ENCODE results near the gene PDLIM5. TPM values are rescaled to one million over a fixed set of nuclear protein-coding genes. Genes with fewer than 3 reads are reported as not detected.
"Not testable (repeated sequence)": the region's sequence is repeated elsewhere in the genome, so short reads cannot be mapped to it uniquely, and the experiment has no call there.

The PDLIM5 gene
- total RNA-seq, 1 experiment from 2014 or later, result 53.8 TPM

DNA sequence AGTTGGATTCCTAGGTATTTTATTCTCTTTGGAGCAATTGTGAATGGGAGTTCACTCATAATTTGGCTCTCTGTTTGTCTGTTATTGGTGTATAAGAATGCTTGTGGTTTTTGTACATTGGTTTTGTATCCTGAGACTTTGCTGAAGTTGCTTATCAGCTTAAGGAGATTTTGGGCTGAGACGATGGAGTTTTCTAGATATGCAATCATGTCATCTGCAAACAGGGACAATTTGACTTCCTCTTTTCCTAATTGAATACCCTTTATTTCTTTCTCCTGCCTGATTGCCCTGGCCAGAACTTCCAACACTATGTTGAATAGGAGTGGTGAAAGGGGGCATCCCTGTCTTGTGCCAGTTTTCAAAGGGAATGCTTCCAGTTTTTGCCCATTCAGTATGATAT, 105.9 kb downstream of the PDLIM5 start:
- peaks cover 34% of the 10 kb centered on the region for H3K79me2 ChIP-seq (ENCODE audit: low read length)
- H3K4me1 ChIP-seq (ENCODE audit: low read length); H2AFZ ChIP-seq (ENCODE audit: low read length); H3K9me3 ChIP-seq (ENCODE audit: low read length); H3K9ac ChIP-seq (ENCODE audit: low read length); H3K27me3 ChIP-seq (ENCODE audit: low read length); H3K4me3 ChIP-seq (ENCODE audit: low read length); H4K20me1 ChIP-seq (ENCODE audit: insufficient read depth, low read depth, low read length); H3K9me2 ChIP-seq (replicated peaks; ENCODE audit: insufficient read depth, low read length); H3K4me2 ChIP-seq (ENCODE audit: low read depth, low read length, poor library complexity, severe bottlenecking); H3K27ac ChIP-seq (ENCODE audit: low read length); H3K36me3 ChIP-seq (ENCODE audit: insufficient read depth, low read length); DNase-seq: not testable (repeated sequence)

DNA sequence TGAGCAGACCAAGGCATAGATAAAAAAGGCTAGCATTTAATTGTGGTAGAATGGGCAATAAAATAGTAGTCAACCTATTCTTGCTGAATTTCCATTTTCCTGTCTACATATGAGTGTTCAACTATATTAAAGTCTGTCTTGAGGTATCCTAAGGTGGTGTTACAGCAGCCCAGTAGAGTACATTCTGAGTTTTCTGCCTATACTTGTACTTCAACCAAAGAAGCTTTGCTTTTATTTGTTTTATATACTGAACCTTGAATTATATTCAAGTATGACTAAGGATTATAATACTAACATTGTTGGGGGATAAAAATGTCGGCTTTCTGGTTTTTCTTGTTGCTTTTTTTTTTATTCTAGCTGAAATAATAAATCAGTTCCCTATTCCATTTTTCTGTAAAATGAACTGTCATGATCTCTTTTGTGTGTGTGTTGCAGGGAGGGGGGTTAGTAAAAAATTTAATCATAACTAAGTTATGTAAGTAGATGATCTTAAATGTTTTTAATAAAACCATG, 106.7 kb downstream of the PDLIM5 start:
- Histone ChIP-seq H3K4me2 (ENCODE audit: low read depth, low read length, poor library complexity, severe bottlenecking) (no peak overlapping the region), H3K4me3 (ENCODE audit: low read length) (no peak overlapping the region), H3K9me2 (replicated peaks; ENCODE audit: insufficient read depth, low read length) (no peaks in the 10 kb centered on the region), H3K36me3 (ENCODE audit: insufficient read depth, low read length) (no peaks in the 10 kb centered on the region), H3K9me3 (ENCODE audit: low read length) (no peaks in the 10 kb centered on the region), H3K4me1 (ENCODE audit: low read length) (no peaks in the 10 kb centered on the region), H3K27ac (ENCODE audit: low read length) (no peak overlapping the region), H2AFZ (ENCODE audit: low read length) (no peak overlapping the region), H3K9ac (ENCODE audit: low read length) (no peak overlapping the region), H3K27me3 (ENCODE audit: low read length) (no peaks in the 10 kb centered on the region), H4K20me1 (ENCODE audit: insufficient read depth, low read depth, low read length) (peaks cover 3% of the 10 kb centered on the region; the same call in 1 of the 2 replicates), H3K79me2 (ENCODE audit: low read length) (peaks cover 39% of the 10 kb centered on the region)
- DNase-seq, result no peak

DNA sequence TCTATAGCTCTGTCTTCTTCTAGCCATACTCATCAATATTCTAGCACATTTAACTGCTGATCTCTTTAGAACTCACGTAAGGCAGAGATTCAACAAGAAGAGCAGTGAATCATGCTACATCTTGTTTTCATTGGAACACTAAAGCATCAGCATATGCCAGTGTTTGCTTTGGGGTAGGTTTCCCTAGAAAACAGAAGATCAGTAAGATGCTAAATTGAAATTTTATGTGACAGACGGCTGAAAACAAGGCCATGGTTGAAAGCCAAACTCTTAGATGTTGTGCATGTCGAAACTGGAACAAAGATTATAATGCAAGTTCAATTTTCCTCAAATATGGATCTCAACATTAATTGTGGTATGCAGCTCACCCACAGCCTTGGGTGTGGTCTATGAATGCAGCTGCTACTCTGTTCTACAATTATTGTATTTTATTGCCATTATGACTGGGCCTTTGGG, 107.6 kb downstream of the PDLIM5 start:
- no peaks in the 10 kb centered on the region for H3K27me3 ChIP-seq (ENCODE audit: low read length)
- no peak overlapping the region for H3K9ac ChIP-seq (ENCODE audit: low read length)
- no peak overlapping the region for H3K4me3 ChIP-seq (ENCODE audit: low read length)
- H3K4me1 ChIP-seq (ENCODE audit: low read length), result no peaks in the 10 kb centered on the region
- no peak overlapping the region for H2AFZ ChIP-seq (ENCODE audit: low read length)
- no peak for DNase-seq
- no peaks in the 10 kb centered on the region for H3K9me2 ChIP-seq (replicated peaks; ENCODE audit: insufficient read depth, low read length)
- no peaks in the 10 kb centered on the region for H3K36me3 ChIP-seq (ENCODE audit: insufficient read depth, low read length)
- no peak overlapping the region for H3K27ac ChIP-seq (ENCODE audit: low read length)
- no peak overlapping the region for H3K4me2 ChIP-seq (ENCODE audit: low read depth, low read length, poor library complexity, severe bottlenecking)
- peaks cover 3% of the 10 kb centered on the region; the same call in 1 of the 2 replicates for H4K20me1 ChIP-seq (ENCODE audit: insufficient read depth, low read depth, low read length)
- H3K79me2 ChIP-seq (ENCODE audit: low read length), result peaks cover 42% of the 10 kb centered on the region
- no peaks in the 10 kb centered on the region for H3K9me3 ChIP-seq (ENCODE audit: low read length)

DNA sequence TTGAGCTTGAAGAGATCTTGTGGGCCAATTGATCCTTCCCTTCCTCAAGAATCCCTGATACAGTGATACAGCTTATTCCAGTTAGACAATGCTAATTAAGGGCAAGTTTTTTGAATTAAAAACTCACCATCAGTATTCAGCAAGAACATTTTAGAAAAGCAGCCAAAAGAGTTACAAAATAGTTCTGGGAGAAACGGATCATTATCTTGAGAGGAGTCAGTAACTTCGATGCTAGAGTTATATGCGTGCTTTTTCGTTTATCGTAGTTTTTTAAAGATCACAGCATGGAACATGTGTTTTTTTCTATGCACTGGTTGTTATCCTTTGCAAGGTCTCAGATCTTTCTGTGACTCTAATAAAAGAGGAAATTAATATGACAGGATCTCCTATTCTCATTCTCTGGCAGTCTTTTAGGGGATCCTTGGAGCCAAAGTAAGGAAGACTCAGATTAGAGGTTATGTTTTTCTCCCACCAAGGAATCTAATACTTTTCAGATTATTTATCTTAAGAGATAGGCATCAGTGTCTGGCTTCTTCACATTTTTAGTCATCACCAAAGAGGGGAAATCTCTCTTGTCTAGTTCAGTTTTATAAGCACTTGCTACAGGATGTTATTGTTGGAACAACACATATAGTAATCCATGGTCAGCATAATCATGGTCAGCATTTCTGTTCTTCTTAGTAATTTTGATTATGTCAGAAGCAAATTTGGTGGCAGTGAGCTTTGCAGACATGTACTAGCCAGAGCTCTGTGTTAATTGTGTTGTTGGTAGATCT, 109.7 kb downstream of the PDLIM5 start:
- peaks cover 45% of the 10 kb centered on the region for H3K79me2 ChIP-seq (ENCODE audit: low read length)
- no peaks in the 10 kb centered on the region for H3K27me3 ChIP-seq (ENCODE audit: low read length)
- no peak for DNase-seq
- H3K4me1 ChIP-seq (ENCODE audit: low read length), result no peaks in the 10 kb centered on the region
- no peaks in the 10 kb centered on the region for H3K9me3 ChIP-seq (ENCODE audit: low read length)
- no peak overlapping the region for H2AFZ ChIP-seq (ENCODE audit: low read length)
- H3K27ac ChIP-seq (ENCODE audit: low read length), result no peak overlapping the region
- peaks cover 3% of the 10 kb centered on the region; the same call in 1 of the 2 replicates for H4K20me1 ChIP-seq (ENCODE audit: insufficient read depth, low read depth, low read length)
- no peak overlapping the region for H3K9ac ChIP-seq (ENCODE audit: low read length)
- H3K36me3 ChIP-seq (ENCODE audit: insufficient read depth, low read length), result no peaks in the 10 kb centered on the region
- no peak overlapping the region for H3K4me3 ChIP-seq (ENCODE audit: low read length)
- no peaks in the 10 kb centered on the region for H3K9me2 ChIP-seq (replicated peaks; ENCODE audit: insufficient read depth, low read length)
- no peak overlapping the region for H3K4me2 ChIP-seq (ENCODE audit: low read depth, low read length, poor library complexity, severe bottlenecking)

DNA sequence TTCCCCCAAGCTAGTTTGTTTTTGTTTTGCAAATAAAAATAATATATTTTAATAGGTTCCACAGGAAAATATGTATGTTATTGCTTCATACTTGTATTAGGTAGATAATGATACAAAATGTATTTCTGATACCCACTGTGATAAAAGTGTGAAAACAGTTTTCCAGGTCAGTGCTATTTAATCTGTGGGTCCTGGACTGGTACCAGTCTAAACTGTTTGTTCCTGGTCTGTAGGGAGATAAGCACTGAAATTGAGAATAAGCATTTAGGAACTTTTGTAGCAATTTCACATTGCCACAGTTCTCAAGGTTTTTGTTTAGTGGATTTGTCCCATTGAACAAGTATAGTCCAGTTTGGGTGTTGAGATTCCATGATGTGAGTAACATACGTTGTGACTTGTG, 110.5 kb downstream of the PDLIM5 start:
- Histone ChIP-seq H2AFZ (ENCODE audit: low read length) (no peak overlapping the region), H3K4me3 (ENCODE audit: low read length) (no peak overlapping the region), H3K27me3 (ENCODE audit: low read length) (no peaks in the 10 kb centered on the region), H3K9ac (ENCODE audit: low read length) (no peak overlapping the region), H3K36me3 (ENCODE audit: insufficient read depth, low read length) (no peaks in the 10 kb centered on the region), H3K9me3 (ENCODE audit: low read length) (no peaks in the 10 kb centered on the region), H3K27ac (ENCODE audit: low read length) (no peak overlapping the region), H4K20me1 (ENCODE audit: insufficient read depth, low read depth, low read length) (peaks cover 3% of the 10 kb centered on the region; the same call in 1 of the 2 replicates), H3K9me2 (replicated peaks; ENCODE audit: insufficient read depth, low read length) (no peaks in the 10 kb centered on the region), H3K4me2 (ENCODE audit: low read depth, low read length, poor library complexity, severe bottlenecking) (no peak overlapping the region), H3K79me2 (ENCODE audit: low read length) (peaks cover 47% of the 10 kb centered on the region), H3K4me1 (ENCODE audit: low read length) (peaks cover under 1% of the 10 kb centered on the region; the same call in 1 of the 2 replicates)
- no peak for DNase-seq

DNA sequence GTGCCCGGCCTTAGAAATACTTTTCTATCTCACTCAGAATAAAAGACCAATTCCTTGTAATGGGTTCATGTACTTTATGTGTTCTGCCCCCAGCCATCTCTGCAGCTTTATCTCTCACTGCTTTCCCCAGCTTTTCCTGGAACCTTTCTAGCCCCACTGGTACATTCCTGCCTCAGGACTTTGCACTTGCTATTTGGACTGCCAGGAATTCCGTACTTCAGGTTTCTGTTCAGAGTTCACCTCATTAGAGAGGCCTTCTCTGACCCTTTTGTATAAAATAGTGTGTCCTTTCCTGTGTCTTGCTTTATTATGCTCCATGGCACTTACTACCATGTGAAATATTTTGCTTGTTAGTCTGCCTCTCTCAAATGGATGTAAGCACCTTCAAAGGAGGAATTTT, 112.5 kb downstream of the PDLIM5 start:
- Histone ChIP-seq H3K4me1 (ENCODE audit: low read length) (peaks cover 6% of the 10 kb centered on the region; the same call in 1 of the 2 replicates), H3K9me2 (replicated peaks; ENCODE audit: insufficient read depth, low read length) (no peaks in the 10 kb centered on the region), H3K27ac (ENCODE audit: low read length) (no peak overlapping the region), H3K4me3 (ENCODE audit: low read length) (no peak overlapping the region), H2AFZ (ENCODE audit: low read length) (no peak overlapping the region), H3K27me3 (ENCODE audit: low read length) (no peaks in the 10 kb centered on the region), H3K36me3 (ENCODE audit: insufficient read depth, low read length) (no peaks in the 10 kb centered on the region), H3K9ac (ENCODE audit: low read length) (no peak overlapping the region), H3K9me3 (ENCODE audit: low read length) (no peaks in the 10 kb centered on the region), H3K79me2 (ENCODE audit: low read length) (peaks cover 41% of the 10 kb centered on the region), H3K4me2 (ENCODE audit: low read depth, low read length, poor library complexity, severe bottlenecking) (no peak overlapping the region), H4K20me1 (ENCODE audit: insufficient read depth, low read depth, low read length) (peaks cover 3% of the 10 kb centered on the region; the same call in 1 of the 2 replicates)
- DNase-seq, result no peak

DNA sequence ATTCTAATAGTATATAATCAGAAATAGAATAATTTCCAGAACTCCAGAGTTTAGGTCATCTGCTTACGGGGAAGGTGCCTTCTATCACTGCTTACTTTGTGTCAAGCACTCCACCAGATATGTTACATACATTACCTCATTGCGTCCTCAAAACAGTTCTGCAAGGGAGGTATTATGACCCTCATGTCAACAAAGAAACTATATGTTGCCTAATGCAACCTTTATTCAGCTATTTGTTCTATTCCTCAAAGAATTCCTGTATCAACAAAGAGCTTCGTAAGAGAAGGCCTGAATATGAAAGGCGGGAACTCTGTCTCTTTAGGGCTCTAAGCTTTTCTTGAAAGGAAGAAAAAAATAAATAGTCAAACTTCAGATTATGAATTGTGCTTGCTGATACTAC, 114.7 kb downstream of the PDLIM5 start:
- DNase-seq, result no peak
- H3K36me3 ChIP-seq (ENCODE audit: insufficient read depth, low read length), result no peaks in the 10 kb centered on the region
- H4K20me1 ChIP-seq (ENCODE audit: insufficient read depth, low read depth, low read length), result peaks cover 3% of the 10 kb centered on the region; the same call in 1 of the 2 replicates
- H3K27me3 ChIP-seq (ENCODE audit: low read length), result no peaks in the 10 kb centered on the region
- no peak overlapping the region for H3K4me3 ChIP-seq (ENCODE audit: low read length)
- no peak overlapping the region for H3K27ac ChIP-seq (ENCODE audit: low read length)
- H3K9me3 ChIP-seq (ENCODE audit: low read length), result no peaks in the 10 kb centered on the region
- peaks cover 6% of the 10 kb centered on the region; the same call in 1 of the 2 replicates for H3K4me1 ChIP-seq (ENCODE audit: low read length)
- H3K9ac ChIP-seq (ENCODE audit: low read length), result no peak overlapping the region
- H3K9me2 ChIP-seq (replicated peaks; ENCODE audit: insufficient read depth, low read length), result no peaks in the 10 kb centered on the region
- no peak overlapping the region for H3K4me2 ChIP-seq (ENCODE audit: low read depth, low read length, poor library complexity, severe bottlenecking)
- peaks cover 31% of the 10 kb centered on the region for H3K79me2 ChIP-seq (ENCODE audit: low read length)
- no peak overlapping the region for H2AFZ ChIP-seq (ENCODE audit: low read length)

DNA sequence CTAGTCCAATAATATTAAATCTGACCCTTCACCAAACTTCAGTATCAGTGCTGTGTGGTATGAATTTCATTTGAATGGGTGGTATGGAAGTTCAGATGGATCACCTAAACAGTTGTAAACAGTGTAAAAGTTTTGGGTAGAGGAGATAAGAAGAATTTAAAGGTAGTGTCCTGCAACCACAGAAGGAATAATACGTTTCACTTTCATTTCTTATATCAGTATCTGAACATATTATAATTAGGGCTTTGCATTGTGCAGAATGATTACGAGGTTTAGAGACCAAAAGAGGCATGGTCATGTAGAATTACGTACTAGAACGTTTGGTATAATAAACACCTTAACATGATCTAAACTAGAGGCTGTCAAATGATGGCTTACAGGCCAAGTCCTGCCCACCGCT, 116.1 kb downstream of the PDLIM5 start:
- Histone ChIP-seq H3K79me2 (ENCODE audit: low read length) (peaks cover 20% of the 10 kb centered on the region), H3K4me2 (ENCODE audit: low read depth, low read length, poor library complexity, severe bottlenecking) (peak overlapping the region; percentile 10), H3K9me2 (replicated peaks; ENCODE audit: insufficient read depth, low read length) (no peaks in the 10 kb centered on the region), H3K4me1 (ENCODE audit: low read length) (peaks cover 6% of the 10 kb centered on the region; the same call in 1 of the 2 replicates), H3K27me3 (ENCODE audit: low read length) (no peaks in the 10 kb centered on the region), H3K9ac (ENCODE audit: low read length) (no peak overlapping the region), H2AFZ (ENCODE audit: low read length) (no peak overlapping the region), H3K9me3 (ENCODE audit: low read length) (no peaks in the 10 kb centered on the region), H3K27ac (ENCODE audit: low read length) (no peak overlapping the region), H3K4me3 (ENCODE audit: low read length) (no peak overlapping the region), H3K36me3 (ENCODE audit: insufficient read depth, low read length) (no peaks in the 10 kb centered on the region), H4K20me1 (ENCODE audit: insufficient read depth, low read depth, low read length) (no peaks in the 10 kb centered on the region)
- DNase-seq, result no peak
